Epithelial cell of esophagus (primary cell): Measurements from ENCODE around the gene MYBPC3.
"Not testable (repeated sequence)": the region's sequence is repeated elsewhere in the genome, so short reads cannot be mapped to it uniquely, and the experiment has no call there.

Experiments
- DNase-seq: peaks from one replicate; pipeline ENCODE4 v3.0.0; 2010; ENCODE audit warnings: low read depth
- H3K4me3 ChIP-seq: 2 replicates; pipeline ENCODE4 v1.5.1; 2011; ENCODE audit warnings: mild to moderate bottlenecking, low read length, control low read depth
- CTCF ChIP-seq: IDR thresholded peaks from 2 replicates; pipeline ENCODE4 v1.5.1; 2011; ENCODE audit warnings: low read depth, mild to moderate bottlenecking, low read length, control low read depth, inconsistent platforms; ENCODE audit not compliant: insufficient read depth; ENCODE audit errors: missing control alignments

Gene MYBPC3

GRCh38 chr11:47340010-47340409, 12.5 kb downstream of the MYBPC3 start:
- TF ChIP-seq CTCF: no peak
- no peak overlapping the region for H3K4me3 ChIP-seq
- no peak for DNase-seq

- H3K4me3 ChIP-seq: no peak overlapping the region
- TF ChIP-seq CTCF: no peak
- no peak for DNase-seq
Observed at GRCh38 chr11:47338396-47339241, 13.9 kb downstream of the MYBPC3 start.

GRCh38 chr11:47337229-47337924, 15.1 kb downstream of the MYBPC3 start:
- no peak for DNase-seq
- no peak for TF ChIP-seq CTCF
- no peak overlapping the region for H3K4me3 ChIP-seq

GRCh38 chr11:47336595-47336994, 15.9 kb downstream of the MYBPC3 start:
- no peak for TF ChIP-seq CTCF
- H3K4me3 ChIP-seq: no peak overlapping the region
- DNase-seq: no peak

- H3K4me3 ChIP-seq: no peak overlapping the region
- TF ChIP-seq CTCF: no peak
- no peak for DNase-seq
Observed at GRCh38 chr11:47335733-47336132, 16.8 kb downstream of the MYBPC3 start.

GRCh38 chr11:47334699-47335411, 17.6 kb downstream of the MYBPC3 start:
- not testable (repeated sequence) for H3K4me3 ChIP-seq, DNase-seq

- TF ChIP-seq CTCF: no peak
Observed at GRCh38 chr11:47333886-47334443, 18.5 kb downstream of the MYBPC3 start.

More at GRCh38 chr11:47333886-47334443, 18.5 kb downstream of the MYBPC3 start:
- DNase-seq: no peak
- no peak overlapping the region for H3K4me3 ChIP-seq
